Mucosa of descending colon (tissue), 3 donors: Measurements from ENCODE around the gene CDC42EP2. TPM values are rescaled to one million over a fixed set of nuclear protein-coding genes. Genes with fewer than 3 reads are reported as not detected.

Experiments used
- ATAC-seq: fragments of 200-7000 bp; cut with Tn5 transposase; one replicate; pipeline ENCODE4 v1.9.1; 2020; ENCODE audit warnings: mild to moderate bottlenecking, moderate library complexity
- DNase-seq, 3 donors: peaks; one replicate each; pipeline ENCODE4 v3.0.0-alpha.2; 2020
- H3K36me3 ChIP-seq: fragments of 200-600 bp; one replicate; pipeline ENCODE4 v1.8.0; 2021; ENCODE audit warnings: low read depth, mild to moderate bottlenecking
- H3K4me1 ChIP-seq: fragments of 200-600 bp; one replicate; pipeline ENCODE4 v1.8.0; 2021; ENCODE audit warnings: low read depth, mild to moderate bottlenecking
- H3K4me3 ChIP-seq: fragments of 200-600 bp; one replicate; pipeline ENCODE4 v1.8.0; 2021; ENCODE audit warnings: mild to moderate bottlenecking
- H3K9me3 ChIP-seq: fragments of 200-600 bp; one replicate; pipeline ENCODE4 v1.8.0; 2021; ENCODE audit warnings: mild to moderate bottlenecking
- CTCF ChIP-seq: fragments of 200-600 bp; IDR thresholded peaks from one replicate; pipeline ENCODE4 v1.8.0; 2022; ENCODE audit warnings: antibody characterized with exemption, mild to moderate bottlenecking
- intact Hi-C, 2 donors: fragments of 100-400 bp; cut with DNase I in 1 of 2; cut with micrococcal nuclease in 1 of 2; formaldehyde crosslinking; loops; one replicate each; pipeline versions ENCODE4 v1.11.0 to v1.11.1; 2022; cut with DNase I, micrococcal nuclease
- total RNA-seq, 3 donors: library from RNA; stranded (reverse); fragmentation: NEBNext Ultra II Directional in 2 of 3; extraction: Animal tissue kit (Norgen Biotek cat#: 25700) in 2 of 3; gene quantifications; one replicate each; pipeline versions ENCODE4 v1.2.1 to v1.2.4, GENCODE V29; 2021 to 2023
- donor health status: DM: no; HTN: no; CAD: no; lungs with moderate emphysema.
- donor health status: DM: no; HTN: no; CAD: no.
- donor health status: DM: no; HTN: yes; CAD: no.

CDC42EP2 gene
- total RNA-seq, 3 donors from 2014 or later, result 7.0 to 27.4 (median 11.6) TPM

- no peak for DNase-seq
- H3K4me3 ChIP-seq, result no peak overlapping the region
- TF ChIP-seq CTCF, result no peak
- H3K36me3 ChIP-seq, result no peaks in the 10 kb centered on the region
- no peaks in the 10 kb centered on the region for H3K9me3 ChIP-seq
- intact Hi-C loops, result no loop called here
- ATAC-seq, result no peak
- H3K4me1 ChIP-seq, result peaks cover 7% of the 10 kb centered on the region
These were observed 28.0 kb upstream of the CDC42EP2 start for GRCh38 chr11:65286686-65287085.

- H3K9me3 ChIP-seq, result no peaks in the 10 kb centered on the region
- H3K4me3 ChIP-seq, result no peak overlapping the region
- no peaks in the 10 kb centered on the region for H3K36me3 ChIP-seq
- intact Hi-C loops, result no loop called here
- no peak for TF ChIP-seq CTCF
- H3K4me1 ChIP-seq, result peaks cover 11% of the 10 kb centered on the region
- no peak for DNase-seq
- no peak for ATAC-seq
These were observed 27.1 kb upstream of the CDC42EP2 start for GRCh38 chr11:65287601-65288000.

DNA sequence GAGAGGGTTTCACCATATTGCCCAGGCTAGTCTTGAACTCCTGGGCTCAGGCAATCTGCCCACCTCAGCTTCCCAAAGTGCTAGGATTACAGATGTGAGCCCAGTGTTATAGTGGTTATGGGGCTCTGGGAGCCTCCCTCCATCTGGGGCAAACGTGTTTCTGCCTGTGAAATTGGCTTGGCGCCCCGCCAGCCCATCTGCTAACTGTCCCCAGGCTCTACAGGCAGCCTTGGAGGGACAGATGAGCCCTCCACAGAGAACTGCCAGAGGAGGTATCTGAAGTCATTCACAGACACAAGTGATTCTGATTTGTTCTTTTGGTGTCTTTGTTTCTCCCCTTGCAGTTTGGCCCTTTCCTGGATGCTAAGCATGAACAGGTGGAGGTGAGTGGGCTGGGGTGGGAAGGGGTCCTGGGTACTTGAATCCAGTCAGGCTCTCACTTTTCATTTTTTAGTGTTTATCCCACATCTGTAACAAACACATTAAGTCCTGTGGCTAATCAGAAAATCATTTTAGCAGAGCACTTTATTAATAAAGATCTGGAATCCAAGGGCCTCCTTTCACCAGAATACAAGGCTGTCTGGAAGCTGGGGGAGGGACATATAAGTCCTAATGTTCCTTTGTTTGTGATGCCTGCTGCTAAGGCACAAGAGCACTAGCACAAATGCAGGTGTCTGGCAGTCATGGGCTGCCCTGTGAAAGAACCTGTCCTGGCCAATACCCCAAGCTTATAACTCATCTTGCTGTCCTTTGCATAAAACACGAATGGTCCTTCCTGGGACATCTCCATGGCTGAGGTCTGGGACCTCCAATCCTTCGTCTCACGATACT is 25.7 kb upstream of the CDC42EP2 start:
- Histone ChIP-seq H3K4me3 (no peak overlapping the region), H3K4me1 (peaks cover 11% of the 10 kb centered on the region), H3K36me3 (no peaks in the 10 kb centered on the region), H3K9me3 (no peaks in the 10 kb centered on the region)
- intact Hi-C loops, result no loop called here
- ATAC-seq, result no peak
- TF ChIP-seq CTCF, result no peak
- DNase-seq, result no peak

DNA sequence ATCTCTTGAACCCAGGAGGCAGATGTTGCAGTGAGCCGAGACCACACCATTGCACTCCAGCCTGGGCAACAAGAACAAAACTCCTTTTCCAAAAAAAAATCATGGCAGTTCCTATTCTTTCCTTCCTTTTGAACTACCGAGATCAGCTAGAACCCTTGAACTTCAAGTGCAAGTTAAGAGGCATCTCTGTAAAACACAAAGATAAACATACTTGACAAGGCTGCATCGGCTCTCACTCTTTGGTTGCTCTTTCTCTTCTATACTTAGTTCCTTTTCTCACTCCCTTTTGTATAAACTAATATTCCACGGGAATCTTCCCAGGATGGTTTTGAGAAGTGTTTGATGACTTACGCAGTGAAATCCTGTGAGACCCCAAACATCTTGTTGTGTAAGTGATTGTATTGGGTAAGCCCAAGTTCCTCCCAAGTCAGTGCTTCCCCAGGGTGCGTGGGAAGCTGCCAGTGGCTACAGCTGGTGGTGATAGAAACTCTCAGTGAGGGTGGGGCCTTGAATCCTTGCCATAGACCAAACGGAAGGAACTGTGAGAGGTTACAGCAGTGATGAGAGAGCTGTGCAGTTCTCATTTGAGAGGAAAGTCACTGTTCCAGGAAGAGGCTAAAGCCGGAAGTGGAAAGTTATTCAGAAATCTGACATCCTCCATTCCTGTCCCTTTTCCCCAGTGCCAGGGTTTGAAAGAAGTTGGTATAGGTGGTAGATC is 24.1 kb upstream of the CDC42EP2 start:
- no peak for TF ChIP-seq CTCF
- Histone ChIP-seq H3K4me3 (no peak overlapping the region), H3K36me3 (no peaks in the 10 kb centered on the region), H3K9me3 (no peaks in the 10 kb centered on the region), H3K4me1 (peaks cover 11% of the 10 kb centered on the region)
- intact Hi-C loops, result no loop called here
- DNase-seq (peak; percentile 72 to 85 (median 81)), ATAC-seq (peak; percentile 87)

- Histone ChIP-seq H3K4me3 (no peak overlapping the region), H3K4me1 (peaks cover 11% of the 10 kb centered on the region), H3K9me3 (no peaks in the 10 kb centered on the region), H3K36me3 (no peaks in the 10 kb centered on the region)
- peak; percentile 23 for ATAC-seq
- intact Hi-C loops, result no loop called here
- TF ChIP-seq CTCF, result no peak
- no peak for DNase-seq
These were observed 23.1 kb upstream of the CDC42EP2 start for GRCh38 chr11:65291613-65292012.
